ENCODE data around the gene FOXP1.

FOXP1 gene

DNA sequence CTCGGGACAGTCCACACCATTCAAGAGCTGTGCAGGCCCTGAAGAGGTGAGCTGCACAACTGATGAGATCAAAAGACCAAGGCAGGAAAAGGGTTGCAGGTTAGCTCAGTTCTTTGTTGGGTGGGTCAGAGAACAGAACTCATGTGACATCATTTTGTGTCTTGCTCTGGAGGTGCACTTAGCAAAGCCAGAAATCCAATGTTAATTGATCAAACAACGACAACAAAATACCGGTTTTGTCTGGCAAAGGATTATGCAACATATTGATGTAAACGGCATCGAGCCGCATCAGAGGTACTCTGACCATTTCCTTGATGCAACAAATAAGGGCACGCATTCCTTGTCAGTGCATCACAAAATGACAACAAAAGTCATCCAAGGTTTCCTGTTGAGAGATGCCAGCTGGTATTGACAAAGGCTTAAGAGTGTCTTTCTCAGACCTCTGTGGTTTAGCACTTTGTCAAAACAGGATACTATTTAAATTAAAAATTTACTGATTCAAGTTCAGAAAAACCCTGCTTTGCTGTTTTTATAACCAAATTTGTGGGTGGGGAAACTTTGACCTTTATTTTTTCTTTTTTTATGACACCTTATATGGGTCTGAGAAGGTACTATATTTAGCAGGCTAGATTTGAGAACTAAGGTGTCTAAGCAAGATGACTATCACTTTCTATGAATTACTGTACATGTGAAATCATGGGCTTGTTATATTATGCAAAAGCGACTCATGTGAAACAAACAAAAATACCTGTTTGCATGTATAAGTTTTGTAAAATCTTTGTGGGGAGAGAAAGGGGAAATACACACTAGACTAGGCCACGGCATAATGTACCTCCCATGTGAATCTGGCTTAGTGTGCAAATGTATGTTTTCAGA lies 496.1 kb downstream of the FOXP1 start:
- no peak for DNase-seq

DNA sequence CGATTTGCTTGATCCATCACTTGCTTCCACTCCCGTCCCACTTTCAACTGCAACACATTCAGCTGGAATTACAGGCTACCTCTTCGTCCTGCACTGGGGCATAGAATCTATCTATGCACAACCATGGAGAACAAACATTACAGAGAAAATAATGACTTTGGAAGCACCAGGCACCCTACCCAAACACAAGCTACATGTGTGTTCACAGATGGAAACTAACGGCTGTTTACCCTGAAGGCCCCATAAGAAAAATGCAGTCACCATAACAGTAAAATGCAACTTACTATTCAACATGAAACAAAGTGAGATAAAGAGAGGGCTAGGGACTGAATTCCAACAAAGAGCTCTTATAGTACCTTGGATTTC lies 496.8 kb downstream of the FOXP1 start:
- no peak for DNase-seq

DNA sequence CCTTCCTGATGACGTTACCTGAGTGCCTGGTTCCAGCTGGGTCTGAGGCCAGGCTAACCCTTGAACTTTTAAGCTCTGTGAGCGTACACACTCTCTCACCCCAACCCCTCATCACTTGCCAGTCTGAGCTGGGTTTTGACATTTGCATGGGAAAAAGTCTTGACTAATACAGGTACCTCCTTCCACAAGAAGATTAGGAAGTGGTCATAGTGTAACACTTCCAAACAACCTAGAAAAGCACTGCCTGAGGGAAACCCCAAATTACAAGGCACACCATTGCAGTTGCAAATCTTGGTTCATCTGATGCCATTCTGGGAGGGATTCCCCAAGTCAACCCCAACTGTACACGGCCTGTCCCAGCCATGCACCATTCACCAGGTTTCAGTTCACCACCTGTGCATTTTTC lies 499.8 kb downstream of the FOXP1 start:
- DNase-seq, result no peak

- DNase-seq, result no peak
These were observed 500.7 kb downstream of the FOXP1 start for GRCh38 chr3:71082833-71083232.

- DNase-seq, result no peak
These were observed 502.9 kb downstream of the FOXP1 start for GRCh38 chr3:71080517-71081083.

GRCh38 chr3:71078723-71079525 lies 504.6 kb downstream of the FOXP1 start:
- DNase-seq, result no peak

DNA sequence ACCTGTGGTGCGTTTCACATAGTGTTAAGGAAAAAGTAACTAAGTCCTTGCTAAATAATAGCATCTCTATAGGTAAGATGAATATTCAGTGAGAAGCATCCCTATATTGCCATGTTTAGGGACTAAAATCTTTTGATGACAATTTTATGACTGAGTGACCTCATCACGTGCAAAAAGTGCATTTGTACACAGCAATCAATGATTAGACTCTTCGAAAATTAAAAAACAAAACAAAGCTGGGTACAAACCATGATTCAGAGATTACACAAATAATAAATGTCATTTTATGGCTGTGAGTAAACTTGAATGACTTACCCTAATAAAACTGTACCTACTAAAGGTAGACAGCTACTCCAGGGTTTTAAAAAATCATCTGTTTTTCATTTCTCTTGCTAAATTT lies 505.3 kb downstream of the FOXP1 start:
- no peak for DNase-seq

- no peak for DNase-seq
These were observed 506.5 kb downstream of the FOXP1 start for GRCh38 chr3:71077070-71077469.

DNA sequence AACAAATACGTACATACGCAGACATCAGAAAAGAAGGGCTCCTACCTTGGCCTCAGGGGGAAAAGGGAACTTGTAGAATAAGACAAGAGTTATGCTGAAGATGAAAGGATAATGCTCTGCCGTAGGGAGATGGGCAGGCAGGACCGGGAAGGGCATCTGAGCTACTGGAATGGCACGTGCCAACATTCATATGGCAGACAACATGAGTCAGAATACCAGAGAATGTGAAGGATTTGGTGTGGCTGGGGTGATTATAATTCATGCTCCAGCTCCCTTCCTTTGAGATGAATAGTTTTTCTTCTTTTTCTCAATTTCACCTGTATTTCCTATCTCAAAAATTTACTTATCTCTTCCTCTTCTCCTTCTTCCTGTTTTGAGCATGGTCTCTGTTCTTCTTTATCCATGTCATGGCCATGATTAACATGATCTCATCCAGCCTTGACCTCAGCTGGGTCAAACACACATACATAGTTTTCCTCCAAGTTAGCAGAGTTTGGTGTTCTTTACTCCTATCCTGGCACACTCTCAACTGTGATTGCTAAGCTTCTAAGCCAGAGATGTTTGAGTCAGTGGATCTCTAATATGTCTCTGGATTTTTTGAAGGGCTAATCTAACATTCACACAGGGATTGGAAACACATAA lies 507.0 kb downstream of the FOXP1 start:
- DNase-seq, result no peak

- DNase-seq, result no peak
These were observed 508.0 kb downstream of the FOXP1 start for GRCh38 chr3:71075494-71075893.

- no peak for DNase-seq
These were observed 509.1 kb downstream of the FOXP1 start for GRCh38 chr3:71074423-71074822.

- DNase-seq, result no peak
These were observed 510.5 kb downstream of the FOXP1 start for GRCh38 chr3:71072986-71073385.

- DNase-seq, result no peak
These were observed 511.2 kb downstream of the FOXP1 start for GRCh38 chr3:71072287-71072686.

DNA sequence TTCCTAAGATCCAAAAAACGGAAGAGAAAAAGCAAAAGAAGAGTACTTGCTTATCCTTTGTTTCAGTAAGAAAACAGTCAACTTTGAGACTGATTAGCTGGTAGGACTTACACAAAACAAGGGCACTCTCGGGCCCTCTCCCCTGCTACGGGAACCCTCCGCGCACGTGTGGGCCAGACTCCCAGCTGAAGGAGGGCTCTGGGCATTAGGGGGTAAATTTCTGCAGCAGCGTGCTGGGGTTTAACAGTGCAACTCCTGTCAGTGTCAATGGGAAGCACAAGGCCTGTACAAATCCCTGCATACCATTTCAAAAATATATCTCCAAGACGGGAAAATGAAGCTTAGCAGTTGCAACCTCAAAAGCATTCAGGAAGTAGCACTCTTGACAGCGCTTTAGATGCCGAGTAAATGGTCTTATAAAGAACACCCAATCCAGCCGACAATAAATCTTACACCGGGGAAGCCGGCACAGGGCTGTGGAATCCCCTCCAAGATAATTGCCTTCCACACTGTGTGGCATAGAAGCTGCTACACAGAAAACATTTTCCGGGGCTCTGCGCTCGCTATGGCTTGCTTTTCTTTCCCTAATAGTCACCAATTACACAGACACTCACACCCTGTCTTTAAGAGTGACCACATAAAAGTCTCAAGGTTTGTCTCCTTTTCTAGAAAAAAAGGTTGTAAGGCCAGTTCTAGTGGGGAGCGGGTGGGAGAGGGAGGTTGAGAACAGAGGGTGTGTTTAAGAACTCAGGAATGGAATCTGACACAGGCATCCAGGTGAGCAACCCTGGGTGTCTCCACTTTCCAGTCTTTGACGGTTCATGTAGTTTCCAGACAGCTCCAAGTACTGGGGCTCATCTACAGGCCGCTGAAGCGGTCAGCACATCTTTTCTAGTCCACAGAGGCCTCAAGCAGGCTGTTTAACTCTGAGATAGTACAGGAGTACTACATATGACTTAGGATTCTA lies 512.7 kb downstream of the FOXP1 start:
- DNase-seq, result peak; percentile 89

DNA sequence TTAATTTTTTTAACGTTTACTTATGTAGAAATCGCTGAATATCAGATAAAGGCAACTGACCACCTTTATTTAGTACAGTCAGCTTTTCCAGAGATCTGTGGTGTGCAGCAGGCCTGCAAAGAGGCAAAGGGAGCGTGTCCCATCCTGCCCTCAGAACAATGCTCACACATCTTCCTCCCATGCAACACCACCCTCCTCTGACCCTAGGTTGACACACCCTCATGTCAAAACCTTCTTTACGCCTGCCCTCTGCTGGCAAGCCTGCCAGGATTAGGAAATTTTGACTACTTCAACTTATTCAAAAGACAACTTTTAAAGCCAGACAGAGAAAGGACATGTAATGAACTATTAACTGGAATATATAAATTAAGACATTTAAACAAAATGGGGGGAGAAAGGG lies 513.7 kb downstream of the FOXP1 start:
- peak; percentile 79 for DNase-seq

DNA sequence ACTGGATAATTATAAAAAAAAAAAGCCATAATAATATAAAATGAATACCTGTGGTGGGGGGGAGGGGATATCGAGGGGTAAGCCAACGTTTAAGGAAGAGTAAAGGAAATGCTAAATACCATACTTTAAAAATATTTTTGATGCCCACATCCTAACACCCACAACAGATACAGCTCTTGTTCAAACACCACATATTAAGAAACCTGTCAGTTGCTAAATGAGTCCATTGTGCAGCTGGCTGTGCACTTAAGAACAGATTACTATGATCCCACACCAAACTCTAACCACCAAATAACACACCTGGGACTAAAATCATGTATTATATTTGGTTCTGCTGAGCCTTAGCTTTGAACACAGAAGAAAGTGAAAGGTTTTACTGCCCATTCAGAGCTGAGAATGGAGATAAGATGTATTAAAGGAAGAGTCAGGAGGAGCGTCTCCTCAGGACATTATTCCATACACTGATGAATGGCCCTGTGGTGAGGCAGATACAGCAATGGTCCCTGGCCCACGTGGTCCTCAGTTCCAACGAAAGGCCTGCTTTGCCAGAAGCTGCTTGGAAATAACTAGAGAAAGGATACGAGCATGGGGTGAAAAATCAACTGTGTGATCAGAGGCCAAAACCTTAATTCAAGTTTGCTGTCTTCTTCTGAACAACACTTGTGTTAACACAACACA lies 515.4 kb downstream of the FOXP1 start:
- DNase-seq, result no peak

DNA sequence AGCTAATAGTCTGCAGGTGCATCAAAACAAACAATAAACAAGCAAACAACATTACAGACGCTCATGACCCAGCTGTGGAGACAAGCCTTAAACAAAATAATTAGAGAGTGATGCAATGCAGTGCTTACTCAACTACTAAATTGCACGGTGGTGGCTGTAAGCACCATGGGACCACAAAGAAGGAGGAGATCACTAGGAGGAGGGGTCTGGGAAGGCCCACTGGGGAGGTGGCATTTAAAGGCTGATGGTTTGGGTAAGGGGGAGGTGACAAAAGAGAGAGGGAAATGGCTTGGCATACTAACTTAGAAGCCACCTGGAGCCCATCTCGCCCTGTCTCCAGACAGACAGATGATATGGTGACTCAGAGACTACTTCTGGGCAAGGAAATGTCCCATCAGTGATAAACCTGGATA lies 516.7 kb downstream of the FOXP1 start:
- peak; percentile 70 for DNase-seq

DNA sequence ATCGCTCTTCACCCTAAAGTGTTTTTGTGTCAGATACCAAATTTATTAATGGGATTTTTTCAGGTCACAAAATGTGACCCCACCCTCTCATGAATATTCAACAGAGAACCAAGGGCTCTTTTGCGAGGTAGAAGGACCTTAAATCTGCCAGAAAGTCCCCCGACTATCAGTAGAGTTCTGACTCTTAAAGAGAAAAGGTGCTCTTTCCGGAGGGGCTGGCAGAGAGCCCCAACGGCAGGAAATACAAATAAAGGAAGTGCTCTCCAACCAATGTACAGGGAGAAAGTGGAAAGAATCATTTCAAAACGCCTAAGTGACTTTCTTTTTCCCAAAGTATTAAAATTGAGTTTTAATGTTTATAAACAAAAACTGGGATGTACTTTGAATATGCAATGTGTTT lies 517.2 kb downstream of the FOXP1 start:
- DNase-seq, result no peak

- DNase-seq, result no peak
These were observed 517.8 kb downstream of the FOXP1 start for GRCh38 chr3:71065764-71066013.

GRCh38 chr3:71064956-71065763 lies 518.4 kb downstream of the FOXP1 start:
- DNase-seq, result peak; percentile 80

Data from islet precursor cell (in vitro differentiated cells).